Measurements from ENCODE around the gene KANSL1.
"Not testable (repeated sequence)": the region's sequence is repeated elsewhere in the genome, so short reads cannot be mapped to it uniquely, and the experiment has no call there.

The KANSL1 gene

DNA sequence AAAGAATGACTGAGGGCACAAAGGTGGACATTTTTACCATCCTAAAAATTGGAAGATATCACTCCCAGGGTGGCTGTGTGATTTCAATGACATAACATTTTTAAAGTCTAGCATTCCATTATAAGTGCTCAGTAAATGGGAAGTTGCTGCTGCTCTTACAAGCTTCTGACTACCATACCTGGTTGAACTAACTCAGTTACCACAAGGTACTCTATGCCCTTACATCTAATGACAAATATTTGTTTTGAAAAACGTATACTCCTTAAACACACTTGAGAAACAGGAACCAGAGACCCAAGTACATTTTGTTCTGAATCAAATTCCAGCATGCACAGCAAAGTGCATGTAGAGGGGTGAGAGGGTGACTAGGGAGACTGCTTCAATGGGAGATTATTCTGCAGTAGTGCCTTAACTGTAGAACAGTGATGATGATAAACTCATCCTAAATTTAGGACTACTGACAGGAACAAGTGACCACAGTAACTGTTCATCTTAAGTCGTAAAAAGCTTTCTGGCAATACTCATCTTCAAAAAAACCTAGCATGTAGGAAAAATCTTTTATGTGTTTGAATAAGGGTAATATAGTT lies 83.5 kb downstream of the KANSL1 start:
- no peak for FAIRE-seq

DNA sequence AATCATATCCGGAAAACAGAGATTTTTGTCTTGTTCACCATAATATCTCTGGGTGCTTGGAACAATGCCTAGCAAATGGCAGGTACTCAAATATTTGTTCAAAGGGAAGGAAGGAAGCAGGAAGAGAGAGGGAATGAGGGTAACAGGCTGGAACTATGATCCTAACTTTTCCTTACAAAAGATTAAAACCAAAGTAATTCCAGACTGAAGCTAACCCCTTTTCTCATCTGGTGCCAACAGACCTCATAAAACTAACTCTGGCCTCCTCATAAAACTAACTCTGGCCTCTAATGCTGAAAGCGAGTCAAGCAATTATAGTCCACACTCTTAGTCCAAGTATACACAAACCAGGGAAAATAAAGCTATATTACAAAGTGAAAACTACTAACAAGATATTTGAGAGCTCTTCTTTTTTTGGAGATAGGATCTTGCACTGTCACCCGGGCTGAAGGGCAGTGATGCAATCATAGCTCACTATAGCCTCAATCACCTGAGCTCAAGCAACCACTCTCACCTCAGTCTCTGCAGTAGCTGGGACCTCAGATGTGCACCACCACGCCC lies 84.6 kb downstream of the KANSL1 start:
- no peak for FAIRE-seq

DNA sequence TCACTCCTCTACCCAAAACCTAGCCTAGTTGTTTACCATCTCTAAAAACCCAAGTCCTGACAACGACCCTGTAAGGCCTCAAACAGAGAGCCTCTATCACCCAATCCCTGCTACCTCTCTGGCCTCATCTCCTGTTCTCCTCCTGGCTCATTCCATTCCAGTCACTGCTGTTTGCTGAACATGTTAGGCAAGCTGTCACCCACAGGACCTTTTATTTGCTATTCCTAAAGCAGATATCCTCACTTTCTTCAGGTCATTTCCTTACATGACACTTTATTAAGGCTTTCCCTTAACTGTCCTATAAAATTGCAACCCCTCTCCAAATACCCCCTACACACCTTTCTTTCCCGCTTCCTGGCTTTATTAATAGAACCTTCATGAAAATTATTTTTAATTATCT lies 85.1 kb downstream of the KANSL1 start:
- no peak for FAIRE-seq

DNA sequence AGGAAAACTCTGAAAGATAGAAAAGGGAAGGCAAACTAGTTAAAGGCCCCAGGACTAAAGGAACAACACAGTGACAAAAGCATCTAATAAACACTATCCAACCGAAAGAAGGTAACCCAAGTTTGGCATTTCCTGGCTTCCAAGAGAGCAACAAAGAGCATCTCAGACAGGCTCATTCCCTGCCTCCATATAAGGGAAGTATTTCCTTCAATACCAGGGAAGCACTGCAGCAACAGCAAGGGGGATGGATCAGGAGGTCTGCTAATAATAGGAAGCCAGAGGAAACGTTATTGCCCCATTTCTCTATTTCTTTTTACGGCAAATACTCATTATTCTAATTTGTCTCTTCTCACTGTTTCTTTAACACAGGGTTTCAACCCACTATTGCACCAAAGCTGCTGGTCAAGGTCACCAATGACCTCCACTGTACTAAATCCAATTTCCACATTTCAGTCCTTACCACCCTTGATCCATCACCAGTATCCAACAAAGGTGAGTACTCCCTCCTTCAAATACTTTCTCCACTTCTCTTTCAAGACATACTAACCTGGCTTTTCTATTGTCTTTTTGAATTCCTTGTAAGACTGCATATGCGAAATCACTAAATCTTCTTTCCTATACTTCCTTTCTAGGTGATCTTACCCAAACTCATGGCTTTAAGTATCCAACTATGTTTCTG lies 86.1 kb downstream of the KANSL1 start:
- FAIRE-seq, result no peak

DNA sequence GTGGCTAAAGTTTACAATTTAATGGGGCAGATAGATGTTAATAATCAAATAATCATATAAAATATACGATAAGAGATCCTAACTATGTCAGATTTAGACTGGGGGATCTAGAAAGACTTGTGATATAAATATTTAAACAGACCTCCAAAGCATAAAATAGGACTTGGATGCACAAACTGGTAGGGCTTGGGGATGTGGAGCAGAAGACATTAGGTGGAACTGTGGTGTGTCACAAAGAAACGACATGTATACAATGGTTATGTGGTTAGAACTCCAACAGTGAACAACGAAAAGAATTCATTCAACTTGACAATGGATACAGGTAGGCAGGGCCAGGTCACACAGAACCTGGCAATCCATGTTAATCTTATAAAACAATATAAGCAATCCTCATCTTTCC lies 90.4 kb downstream of the KANSL1 start:
- not testable (repeated sequence) for FAIRE-seq

DNA sequence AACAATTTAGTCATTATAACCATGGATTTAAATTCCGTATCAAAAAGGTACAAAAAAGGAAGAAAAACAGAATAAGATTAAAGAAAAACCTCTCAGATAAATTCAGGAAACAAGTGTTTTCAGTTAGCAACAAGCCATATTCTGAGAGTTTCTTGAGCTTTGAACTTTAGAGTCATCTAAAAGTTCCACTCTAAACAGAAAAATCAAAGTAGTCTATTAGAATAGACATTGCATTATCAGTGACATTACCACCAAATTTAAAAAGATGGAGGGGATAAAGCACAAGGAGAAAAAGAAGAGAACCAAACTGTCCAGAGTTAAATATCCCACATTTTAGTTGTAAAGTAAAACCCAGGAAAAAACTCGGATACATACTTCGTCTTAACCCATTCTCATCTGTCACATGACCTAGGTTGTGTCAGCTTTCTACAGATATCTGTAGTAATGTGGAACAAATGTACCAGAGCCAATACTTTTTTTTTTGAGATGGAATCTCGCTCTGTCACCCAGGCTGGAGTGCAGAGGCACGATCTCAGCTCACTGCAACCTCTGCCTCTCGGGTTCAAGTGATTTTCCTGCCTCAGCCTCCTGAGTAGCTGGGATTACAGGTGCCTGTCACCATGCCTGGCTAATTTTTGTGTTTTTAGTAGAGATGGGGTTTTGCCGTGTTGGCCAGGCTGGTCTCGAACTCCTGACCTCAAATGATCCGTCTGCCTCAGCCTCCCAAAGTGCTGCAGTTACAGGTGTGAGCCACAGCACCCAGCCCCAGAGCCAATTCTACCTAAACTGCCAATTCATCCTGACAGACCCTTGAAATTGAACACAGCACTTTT lies 91.2 kb downstream of the KANSL1 start:
- FAIRE-seq, result not testable (repeated sequence)

DNA sequence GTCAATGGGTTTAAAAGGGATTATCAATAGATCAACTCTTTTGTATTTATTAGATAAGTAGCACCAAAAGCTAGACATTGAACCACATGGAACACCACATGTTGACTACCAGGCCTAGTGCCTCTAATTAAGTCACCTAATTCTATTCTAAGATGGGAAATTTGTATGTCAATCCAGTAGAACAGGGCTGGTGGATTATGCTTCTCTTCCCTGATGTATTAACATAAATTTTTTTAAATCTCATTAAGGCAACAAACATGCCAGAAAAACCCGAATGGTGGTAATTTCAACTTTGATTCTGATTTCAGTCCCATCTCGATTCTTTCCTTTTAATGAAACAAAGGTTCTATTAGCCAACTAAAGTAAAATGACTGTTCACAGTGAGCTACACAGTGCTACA lies 92.6 kb downstream of the KANSL1 start:
- no peak for FAIRE-seq

DNA sequence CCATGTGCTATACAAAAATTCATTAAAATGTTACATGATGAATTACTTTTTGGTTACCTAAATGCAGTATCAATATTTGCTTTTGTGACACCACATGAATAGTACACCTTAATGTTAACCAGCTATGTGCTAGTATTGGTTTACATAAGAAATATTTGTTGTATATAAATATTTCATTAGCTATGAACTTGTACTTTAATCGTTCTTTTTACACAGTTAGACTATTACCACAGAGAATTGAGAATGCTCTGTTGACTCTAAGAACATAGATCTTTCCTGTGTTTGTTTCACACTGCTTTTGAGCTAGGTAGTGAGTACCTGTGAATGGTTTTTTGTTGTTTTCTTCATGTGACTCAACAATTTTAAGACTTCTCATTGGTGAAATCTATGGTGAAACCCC lies 93.4 kb downstream of the KANSL1 start:
- no peak for FAIRE-seq

GRCh38 chr17:46097497-46097896 lies 95.7 kb downstream of the KANSL1 start:
- FAIRE-seq, result no peak

GRCh38 chr17:46092991-46093390 lies 100.2 kb downstream of the KANSL1 start:
- FAIRE-seq, result no peak

- FAIRE-seq, result no peak
Measured at GRCh38 chr17:46090871-46091270, 102.4 kb downstream of the KANSL1 start.

GRCh38 chr17:46089389-46089965 lies 103.8 kb downstream of the KANSL1 start:
- FAIRE-seq, result no peak

DNA sequence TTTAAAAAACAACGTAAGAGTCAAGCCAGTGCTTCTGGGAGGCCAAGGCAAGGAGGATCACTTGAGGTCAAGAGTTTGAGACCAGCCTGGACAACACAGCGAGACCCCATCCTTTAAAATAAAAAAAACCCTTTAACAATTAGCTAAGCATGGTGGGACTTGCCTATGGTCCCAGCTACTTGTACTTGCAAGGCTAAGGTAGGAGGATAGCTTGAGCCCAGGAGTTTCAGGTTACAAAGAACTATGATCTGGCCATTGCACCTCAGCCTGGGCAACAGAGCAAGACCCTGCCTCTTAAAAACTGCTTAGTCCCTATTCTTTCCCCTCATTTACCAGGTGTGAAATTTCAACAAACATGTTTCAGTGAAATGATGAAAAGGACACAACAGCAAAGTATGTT lies 104.6 kb downstream of the KANSL1 start:
- FAIRE-seq, result no peak

DNA sequence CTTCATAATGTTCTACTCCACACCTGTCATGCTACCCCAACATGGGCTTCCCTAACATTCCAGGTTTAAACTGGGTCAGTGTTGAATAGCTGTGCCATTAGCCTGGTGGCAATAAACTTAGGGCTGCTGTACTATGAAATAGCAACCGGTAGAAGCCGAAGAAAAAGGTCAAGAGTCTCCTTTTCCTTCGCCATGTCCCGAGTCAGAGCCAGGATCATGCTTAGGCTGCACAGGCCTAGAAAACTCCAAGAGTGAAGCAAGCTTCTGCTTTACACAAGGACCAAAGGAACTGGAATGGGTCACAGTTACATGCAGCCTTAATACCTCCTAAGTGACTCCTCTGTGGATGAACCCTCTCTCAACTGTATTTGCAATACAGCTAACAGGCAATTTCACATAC lies 105.4 kb downstream of the KANSL1 start:
- not testable (repeated sequence) for FAIRE-seq

- FAIRE-seq, result no peak
Measured at GRCh38 chr17:46086821-46087220, 106.4 kb downstream of the KANSL1 start.

DNA sequence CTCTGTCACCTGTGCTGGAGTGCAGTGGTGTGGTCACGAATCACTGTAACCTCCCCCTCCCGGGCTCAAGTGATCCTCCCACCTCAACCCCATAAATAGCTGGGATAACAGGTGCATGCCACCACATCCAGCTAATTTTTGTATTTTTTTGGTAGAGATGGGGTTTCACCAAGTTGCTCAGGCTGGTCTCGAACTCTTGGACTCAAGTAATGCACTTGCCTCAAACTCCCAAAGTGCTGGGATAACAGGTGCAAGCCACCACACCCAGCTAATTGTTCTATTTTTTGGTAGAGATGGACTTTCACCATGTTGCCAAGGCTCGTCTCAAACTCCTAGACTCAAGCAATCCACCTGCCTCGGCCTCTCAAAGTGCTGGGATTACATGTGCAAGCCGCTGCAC lies 107.7 kb downstream of the KANSL1 start:
- FAIRE-seq, result no peak

DNA sequence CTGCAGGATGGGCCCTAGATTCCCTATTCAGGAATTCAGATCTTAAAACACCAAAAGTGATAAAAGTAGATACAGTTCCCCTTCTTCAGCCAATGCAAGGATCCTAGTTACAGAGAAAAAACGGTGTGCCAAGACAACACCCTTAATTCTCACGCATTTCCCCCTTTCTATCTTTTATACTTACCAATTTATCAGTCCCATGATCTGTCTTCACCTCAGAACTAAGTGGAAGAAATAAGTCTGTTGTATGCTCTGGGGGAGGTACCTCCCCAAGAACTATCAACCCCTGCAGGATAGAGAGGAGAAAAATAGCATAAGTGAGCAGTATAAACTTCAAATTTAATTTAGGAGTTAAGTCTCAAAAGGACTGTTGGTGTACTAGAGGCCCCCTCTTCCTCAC lies 111.0 kb downstream of the KANSL1 start:
- FAIRE-seq, result no peak

- no peak for FAIRE-seq
Measured at GRCh38 chr17:46081018-46081320, 112.3 kb downstream of the KANSL1 start.

DNA sequence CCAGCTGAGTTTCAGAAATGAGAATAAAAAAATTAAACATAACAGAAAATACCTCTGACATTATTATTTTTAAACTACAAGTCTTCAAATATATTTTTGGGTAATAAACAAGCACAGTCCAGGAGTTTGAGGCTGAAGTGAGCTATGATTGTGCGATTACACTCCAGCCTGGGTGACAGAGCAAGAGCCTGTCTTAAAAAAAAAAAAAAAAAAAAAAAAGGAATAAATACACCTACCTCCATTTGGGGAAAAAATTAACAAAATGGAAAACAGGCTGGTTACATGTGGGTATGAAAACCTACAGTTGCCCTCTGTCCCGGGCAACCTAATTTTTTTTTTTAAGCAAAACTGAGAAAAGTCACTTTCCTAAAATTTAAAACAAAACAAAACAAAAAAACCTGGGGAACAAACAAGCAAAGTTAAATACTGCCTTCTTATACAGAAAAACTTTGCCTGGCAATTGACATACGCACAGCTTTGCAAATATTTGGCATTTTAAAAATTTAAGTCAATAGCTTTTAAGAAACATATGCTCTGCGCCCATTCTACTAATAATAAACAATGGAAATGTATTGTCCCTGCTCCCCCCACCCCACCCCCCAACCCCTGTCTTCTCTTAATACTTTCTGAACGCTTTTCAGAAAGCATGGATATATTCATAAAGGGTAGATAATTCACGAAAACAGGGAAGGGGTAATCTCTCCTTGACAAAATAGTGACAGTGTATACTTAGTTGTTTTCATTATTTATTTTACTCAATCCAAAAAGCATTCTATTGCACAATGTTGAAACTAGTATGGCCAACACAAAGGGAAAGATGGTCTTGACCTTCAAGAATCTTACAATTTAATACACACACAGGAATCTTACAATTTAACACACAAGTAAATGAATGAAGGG lies 112.9 kb downstream of the KANSL1 start:
- no peak for FAIRE-seq

- no peak for FAIRE-seq
Measured at GRCh38 chr17:46078675-46079074, 114.6 kb downstream of the KANSL1 start.

GRCh38 chr17:46074540-46074939 lies 118.7 kb downstream of the KANSL1 start:
- FAIRE-seq, result no peak

- FAIRE-seq, result no peak
Measured at GRCh38 chr17:46072998-46073397, 120.2 kb downstream of the KANSL1 start.

- FAIRE-seq, result no peak
Measured at GRCh38 chr17:46071796-46072195, 121.4 kb downstream of the KANSL1 start.
